Ishikawa (cell line): Measurements from ENCODE around the gene RAVER2.

Source experiments
- CEBPB ChIP-seq: IDR thresholded peaks from 2 replicates; pipeline ENCODE4 v1.6.1; 2012
- CREB1 ChIP-seq: IDR thresholded peaks from 2 replicates; pipeline ENCODE4 v1.6.1; 2012; ENCODE audit warnings: low read depth
- EGR1 ChIP-seq: IDR thresholded peaks from 2 replicates; pipeline ENCODE4 v1.6.1; 2012
- EP300 ChIP-seq: IDR thresholded peaks from 2 replicates; pipeline ENCODE4 v1.6.1; 2012; ENCODE audit warnings: borderline replicate concordance
- FOXM1 ChIP-seq: IDR thresholded peaks from 2 replicates; pipeline ENCODE4 v1.6.1; 2012; ENCODE audit warnings: low read depth, borderline replicate concordance
- MAX ChIP-seq: IDR thresholded peaks from 2 replicates; pipeline ENCODE4 v1.6.1; 2012
- NFIC ChIP-seq: IDR thresholded peaks from 2 replicates; pipeline ENCODE4 v1.6.1; 2012
- RAD21 ChIP-seq: IDR thresholded peaks from 2 replicates; pipeline ENCODE4 v1.6.1; 2012; ENCODE audit warnings: low read depth
- REST ChIP-seq: IDR thresholded peaks from 2 replicates; pipeline ENCODE4 v1.6.1; 2012; ENCODE audit warnings: low read depth, mild to moderate bottlenecking
- TAF1 ChIP-seq: IDR thresholded peaks from 2 replicates; pipeline ENCODE4 v1.6.1; 2012; ENCODE audit warnings: low read depth, mild to moderate bottlenecking
- TCF12 ChIP-seq: IDR thresholded peaks from 2 replicates; pipeline ENCODE4 v1.6.1; 2012; ENCODE audit warnings: low read depth
- TEAD4 ChIP-seq: IDR thresholded peaks from 2 replicates; pipeline ENCODE4 v1.6.1; 2012
- USF1 ChIP-seq: IDR thresholded peaks from 2 replicates; pipeline ENCODE4 v1.6.1; 2012
- YY1 ChIP-seq: IDR thresholded peaks from 2 replicates; pipeline ENCODE4 v1.6.1; 2012; ENCODE audit warnings: low read depth
- ZBTB7A ChIP-seq: IDR thresholded peaks from 2 replicates; pipeline ENCODE4 v1.6.1; 2012; ENCODE audit warnings: low read depth

RAVER2 gene

GRCh38 chr1:64744492-64745180 lies at the start of gene RAVER2:
Gene RAVER2 (plus strand): TSS chr1:64745075. CDS start chr1:64745173, 98 bp downstream.
- TF ChIP-seq ZBTB7A = no peak
- TF ChIP-seq TCF12 = peak; percentile 19; the same call in 1 of the 2 replicates
- TF ChIP-seq REST = no peak
- 0 out of 2 replicates have a peak, but pooled peaks have one; percentile 26 for TF ChIP-seq USF1
- TF ChIP-seq TAF1 = peak; percentile 69
- no peak for TF ChIP-seq EGR1
- TF ChIP-seq MAX = peak; percentile 22; the same call in 1 of the 2 replicates
- TF ChIP-seq CREB1 = no peak
- no peak for TF ChIP-seq EP300
- TF ChIP-seq RAD21 = peak; percentile 34; the same call in 1 of the 2 replicates
- no peak for TF ChIP-seq TEAD4
- no peak for TF ChIP-seq NFIC
- no peak for TF ChIP-seq CEBPB
- TF ChIP-seq YY1 = peak; percentile 77
- TF ChIP-seq FOXM1 = no peak

- TF ChIP-seq REST (no peak), YY1 (no peak), FOXM1 (no peak), TEAD4 (no peak), TCF12 (no peak), CREB1 (no peak), EGR1 (no peak), MAX (no peak), USF1 (no peak), RAD21 (no peak)
Observed at GRCh38 chr1:64696879-64697278, 48.0 kb upstream of the RAVER2 start.

GRCh38 chr1:64699327-64699726 lies 45.5 kb upstream of the RAVER2 start:
- TF ChIP-seq NFIC = no peak
- TF ChIP-seq EP300 = peak; percentile 57
- TF ChIP-seq CREB1 = no peak
- no peak for TF ChIP-seq TAF1
- peak; percentile 58; the same call in 1 of the 2 replicates for TF ChIP-seq TCF12
- peak; percentile 93 for TF ChIP-seq MAX
- no peak for TF ChIP-seq REST
- TF ChIP-seq CEBPB = no peak
- no peak for TF ChIP-seq EGR1
- no peak for TF ChIP-seq RAD21
- peak; percentile 92 for TF ChIP-seq TEAD4
- peak; percentile 52 for TF ChIP-seq USF1

GRCh38 chr1:64701071-64701470 lies 43.8 kb upstream of the RAVER2 start:
- TF ChIP-seq FOXM1 (no peak), CREB1 (no peak), YY1 (no peak), TCF12 (no peak), EP300 (no peak), MAX (no peak), EGR1 (no peak), ZBTB7A (no peak), NFIC (no peak), REST (no peak), RAD21 (no peak), USF1 (no peak), TEAD4 (no peak), CEBPB (no peak), TAF1 (no peak)
